HepG2 (cell line): ENCODE measurements around the gene GH2. TPM values are rescaled to one million over a fixed set of nuclear protein-coding genes. Genes with fewer than 3 reads are reported as not detected.

Source experiments
- CHCHD3 ChIP-seq: sonication (generic); formaldehyde crosslinking; IDR thresholded peaks from 2 replicates; pipeline ENCODE4 v1.8.0; 2022; ENCODE audit warnings: mild to moderate bottlenecking, missing genetic modification reagents, moderate library complexity
- EZH2 ChIP-seq: conservative IDR thresholded peaks from 2 replicates; pipeline ENCODE4 v1.6.1; 2012; ENCODE audit warnings: mild to moderate bottlenecking, low read depth, low read length, moderate library complexity
- GABPA ChIP-seq, 2 experiments: IDR thresholded peaks; 2 replicates each; pipeline ENCODE4 v1.6.1; 2011 to 2016; ENCODE audit warnings: low read depth in 2 of 2, low read length in 1 of 2, missing biosample characterization in 1 of 2, missing genetic modification characterization in 1 of 2
- GZF1 ChIP-seq: sonication (generic); formaldehyde crosslinking; IDR thresholded peaks from 2 replicates; pipeline ENCODE4 v1.5.1; 2020; ENCODE audit warnings: mild to moderate bottlenecking, missing genetic modification reagents
- HIC2 ChIP-seq: sonication (generic); formaldehyde crosslinking; IDR thresholded peaks from 2 replicates; pipeline ENCODE4 v1.9.0; 2022; ENCODE audit warnings: low read depth, missing genetic modification reagents
- IRF9 ChIP-seq: sonication (generic); formaldehyde crosslinking; IDR thresholded peaks from 2 replicates; pipeline ENCODE4 v1.8.0; 2022; ENCODE audit warnings: missing genetic modification reagents, mild to moderate bottlenecking, borderline replicate concordance
- MBNL3 ChIP-seq: fragments of 250-450 bp; sonication (Bioruptor Pico); conservative IDR thresholded peaks from 2 replicates; pipeline ENCODE4 v1.8.0; 2022; ENCODE audit warnings: mild to moderate bottlenecking, inconsistent platforms
- NFATC3 ChIP-seq: sonication (generic); formaldehyde crosslinking; IDR thresholded peaks from 2 replicates; pipeline ENCODE4 v1.5.1; 2020; ENCODE audit warnings: mild to moderate bottlenecking, missing genetic modification reagents
- NFRKB ChIP-seq: fragments of 450-650 bp; IDR thresholded peaks from 2 replicates; pipeline ENCODE4 v1.6.1; 2017
- PATZ1 ChIP-seq: sonication (generic); formaldehyde crosslinking; IDR thresholded peaks from 2 replicates; pipeline ENCODE4 v1.4.0; 2020; ENCODE audit warnings: missing genetic modification reagents
- POGZ ChIP-seq: sonication (generic); formaldehyde crosslinking; IDR thresholded peaks from 2 replicates; pipeline ENCODE4 v1.4.0; 2020; ENCODE audit warnings: mild to moderate bottlenecking, missing genetic modification reagents
- PRPF4 ChIP-seq: fragments of 200-400 bp; formaldehyde crosslinking; IDR thresholded peaks from 2 replicates; pipeline ENCODE4 v1.6.1; 2016; ENCODE audit warnings: low read length, low read depth; ENCODE audit not compliant: poor library complexity, severe bottlenecking
- REXO4 ChIP-seq: sonication (generic); formaldehyde crosslinking; IDR thresholded peaks from 2 replicates; pipeline ENCODE4 v1.8.0; 2022; ENCODE audit warnings: missing genetic modification reagents, mild to moderate bottlenecking, borderline replicate concordance
- SMARCC2 ChIP-seq: fragments of 450-650 bp; IDR thresholded peaks from 2 replicates; pipeline ENCODE4 v1.6.1; 2017; ENCODE audit warnings: antibody characterized with exemption, mild to moderate bottlenecking
- THRA ChIP-seq: sonication (generic); formaldehyde crosslinking; IDR thresholded peaks from 2 replicates; pipeline ENCODE4 v1.4.0; 2020; ENCODE audit warnings: missing genetic modification reagents, borderline replicate concordance
- YEATS4 ChIP-seq: sonication (generic); formaldehyde crosslinking; IDR thresholded peaks from 2 replicates; pipeline ENCODE4 v1.4.0; 2020; ENCODE audit warnings: missing genetic modification reagents, borderline replicate concordance
- ZBTB46 ChIP-seq: sonication (generic); formaldehyde crosslinking; IDR thresholded peaks from 2 replicates; pipeline ENCODE4 v1.4.0; 2020; ENCODE audit warnings: mild to moderate bottlenecking, missing genetic modification reagents, borderline replicate concordance
- ZBTB7B ChIP-seq: sonication (generic); formaldehyde crosslinking; IDR thresholded peaks from 2 replicates; pipeline ENCODE4 v1.4.0; 2020; ENCODE audit warnings: missing genetic modification reagents
- ZNF24 ChIP-seq: fragments of 450-650 bp; IDR thresholded peaks from 2 replicates; pipeline ENCODE4 v1.6.1; 2017; ENCODE audit warnings: antibody characterized with exemption, mild to moderate bottlenecking
- ZNF274 ChIP-seq: sonication (generic); formaldehyde crosslinking; IDR thresholded peaks from 2 replicates; pipeline ENCODE4 v1.5.1; 2020; ENCODE audit warnings: mild to moderate bottlenecking, missing genetic modification reagents
- ZNF777 ChIP-seq: sonication (generic); formaldehyde crosslinking; IDR thresholded peaks from 2 replicates; pipeline ENCODE4 v1.4.0; 2020; ENCODE audit warnings: missing genetic modification reagents
- ZSCAN31 ChIP-seq: sonication (generic); formaldehyde crosslinking; IDR thresholded peaks from 2 replicates; pipeline ENCODE4 v1.5.0; 2020; ENCODE audit warnings: low read depth, mild to moderate bottlenecking, missing genetic modification reagents
- polyA plus RNA-seq, 8 experiments: library from polyadenylated mRNA; depleted of rRNA in 3 of 8; stranded (reverse) in 7 of 8; unstranded in 1 of 8; fragments of >200 nt; fragmentation: Illumina TruSeq in 4 of 8; extraction: Trizol in 4 of 8; gene quantifications; 2 replicates each; pipeline versions ENCODE4 v1.2.1 to v1.2.3, GENCODE V29; 2011 to 2016; ENCODE audit warnings: low read depth in 4 of 8, missing spikeins in 1 of 8, mixed read lengths in 1 of 8; ENCODE audit not compliant: insufficient read depth in 1 of 8
- total RNA-seq, 5 experiments: library from RNA; depleted of rRNA; stranded (reverse); fragments of >200 nt; fragmentation: Illumina TruSeq; extraction: Trizol; gene quantifications; 2 replicates each; pipeline ENCODE4 v1.2.3, GENCODE V29; 2016; ENCODE audit warnings: low read depth in 1 of 5

Gene GH2
- total and polyA plus RNA-seq, 2 of the 13 experiments (the other 11 are each of a cell fraction or from before 2014, with no cell fraction given) = not detected

GRCh38 chr17:63841350-63842172 lies 40.2 kb downstream of the GH2 start (continued):
- TF ChIP-seq IRF9 (CRISPR knock-in tag) (peak; percentile 59; the same call in 1 of the 2 replicates), MBNL3 (no peak), GABPA (IDR thresholded peaks at IDR 0.05; ENCODE audit: low read depth, low read length) (no peak), GABPA (CRISPR knock-in tag; IDR thresholded peaks at IDR 0.05; ENCODE audit: low read depth) (no peak), SMARCC2 (no peak), PATZ1 (CRISPR knock-in tag) (no peak), NFRKB (no peak), PRPF4 (no peak), REXO4 (CRISPR knock-in tag) (no peak), EZH2 (no peak), NFATC3 (CRISPR knock-in tag) (0 out of 2 replicates have a peak, but pooled peaks have one; percentile 36), ZNF24 (no peak), ZNF274 (CRISPR knock-in tag) (peak; percentile 84; the same call in 1 of the 2 replicates), CHCHD3 (CRISPR knock-in tag) (no peak), HIC2 (CRISPR knock-in tag) (no peak), ZBTB7B (no peak), THRA (CRISPR knock-in tag) (no peak), GZF1 (CRISPR knock-in tag) (no peak), YEATS4 (CRISPR knock-in tag) (no peak), ZNF777 (CRISPR knock-in tag) (no peak), ZBTB46 (CRISPR knock-in tag) (no peak; the same call in 1 of the 2 replicates), ZSCAN31 (no peak; the same call in 1 of the 2 replicates), POGZ (CRISPR knock-in tag) (no peak)
